Measurements from ENCODE around the gene TM9SF4.

DNA sequence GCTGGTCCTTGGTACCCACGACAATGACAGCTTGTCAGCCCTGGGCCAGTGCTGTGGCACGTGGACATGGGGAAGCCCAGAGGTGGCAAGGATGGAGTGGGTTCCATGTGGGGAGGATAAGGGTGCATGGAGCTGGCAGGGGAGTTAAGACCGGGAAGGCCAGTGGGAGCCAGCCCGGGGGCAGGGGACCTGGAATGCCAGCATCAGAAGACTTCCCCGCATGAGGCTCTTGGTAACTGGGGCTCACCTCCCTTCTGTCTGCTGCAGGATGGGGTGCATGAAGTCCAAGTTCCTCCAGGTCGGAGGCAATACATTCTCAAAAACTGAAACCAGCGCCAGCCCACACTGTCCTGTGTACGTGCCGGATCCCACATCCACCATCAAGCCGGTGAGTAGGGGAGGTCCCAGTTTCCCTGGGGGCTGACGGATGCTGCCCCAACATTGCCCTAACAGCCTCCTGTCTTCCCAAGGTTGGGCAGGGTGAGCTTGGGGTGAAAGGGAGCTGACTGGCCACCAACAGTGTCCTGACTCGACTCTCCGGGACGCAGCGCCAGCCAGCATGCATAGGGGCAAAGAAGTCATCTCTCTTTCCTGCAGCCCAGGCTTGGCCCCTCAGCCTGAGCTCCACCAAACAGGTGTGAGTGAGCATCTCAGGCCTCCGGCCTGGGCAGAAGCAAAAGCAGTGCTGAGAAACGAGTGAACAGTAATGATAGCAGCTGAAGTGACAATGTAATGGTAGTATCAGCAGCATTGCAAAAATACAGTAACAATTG, 37.9 kb upstream of the TM9SF4 start:
- TF ChIP-seq, protein P1, sequence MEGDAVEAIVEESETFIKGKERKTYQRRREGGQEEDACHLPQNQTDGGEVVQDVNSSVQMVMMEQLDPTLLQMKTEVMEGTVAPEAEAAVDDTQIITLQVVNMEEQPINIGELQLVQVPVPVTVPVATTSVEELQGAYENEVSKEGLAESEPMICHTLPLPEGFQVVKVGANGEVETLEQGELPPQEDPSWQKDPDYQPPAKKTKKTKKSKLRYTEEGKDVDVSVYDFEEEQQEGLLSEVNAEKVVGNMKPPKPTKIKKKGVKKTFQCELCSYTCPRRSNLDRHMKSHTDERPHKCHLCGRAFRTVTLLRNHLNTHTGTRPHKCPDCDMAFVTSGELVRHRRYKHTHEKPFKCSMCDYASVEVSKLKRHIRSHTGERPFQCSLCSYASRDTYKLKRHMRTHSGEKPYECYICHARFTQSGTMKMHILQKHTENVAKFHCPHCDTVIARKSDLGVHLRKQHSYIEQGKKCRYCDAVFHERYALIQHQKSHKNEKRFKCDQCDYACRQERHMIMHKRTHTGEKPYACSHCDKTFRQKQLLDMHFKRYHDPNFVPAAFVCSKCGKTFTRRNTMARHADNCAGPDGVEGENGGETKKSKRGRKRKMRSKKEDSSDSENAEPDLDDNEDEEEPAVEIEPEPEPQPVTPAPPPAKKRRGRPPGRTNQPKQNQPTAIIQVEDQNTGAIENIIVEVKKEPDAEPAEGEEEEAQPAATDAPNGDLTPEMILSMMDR (conservative IDR thresholded peaks at IDR 0.05): no peak
- TF ChIP-seq EZH2 (IDR thresholded peaks at IDR 0.05; ENCODE audit: low read depth): no peak
